GM23248 (cell line): Measurements from ENCODE around the gene PCDHA1.

Source experiments
- EZH2 ChIP-seq: fragments of 200-600 bp; sonication (generic); IDR thresholded peaks from 2 replicates; pipeline ENCODE4 v1.6.1; 2018; ENCODE audit warnings: antibody characterized with exemption, mild to moderate bottlenecking; ENCODE audit not compliant: insufficient read depth, poor library complexity, severe bottlenecking
- EZH2phosphoT487 ChIP-seq: fragments of 200-600 bp; sonication (generic); IDR thresholded peaks from 2 replicates; pipeline ENCODE4 v1.6.1; 2018; ENCODE audit warnings: antibody characterized with exemption, moderate library complexity, mild to moderate bottlenecking, low read depth; ENCODE audit not compliant: insufficient read depth

DNA sequence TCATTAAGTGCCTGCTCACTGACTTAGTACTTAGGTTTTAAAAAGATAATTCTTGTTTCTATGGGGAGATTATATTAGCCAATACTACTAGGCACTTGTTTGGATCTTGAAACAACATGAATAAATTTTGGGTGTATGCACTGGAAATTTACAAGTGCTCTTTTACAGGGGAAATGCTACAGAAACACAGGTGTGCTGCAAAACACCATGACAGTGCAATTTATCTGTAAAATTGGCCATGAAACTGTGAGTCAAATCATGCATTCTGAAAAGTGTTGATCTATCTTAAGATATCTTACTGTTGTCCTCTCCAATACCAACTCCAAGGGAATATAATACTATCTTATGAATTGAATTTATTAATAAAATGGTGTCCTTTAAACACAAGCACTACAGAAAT is 253.1 kb downstream of the PCDHA1 start:
- TF ChIP-seq EZH2, result no peak
- TF ChIP-seq EZH2phosphoT487, result no peak
